DOHH2 (cell line): ENCODE data around the gene WDR73.

Source experiments
- CTCF ChIP-seq: fragments of 200-600 bp; sonication (generic); IDR thresholded peaks from one replicate; pipeline ENCODE4 v1.5.1; 2014; ENCODE audit warnings: antibody characterized with exemption, mild to moderate bottlenecking, low read depth, low read length; ENCODE audit not compliant: poor library complexity, severe bottlenecking
- EZH2phosphoT487 ChIP-seq: fragments of 200-600 bp; sonication (generic); IDR thresholded peaks from 2 replicates; pipeline ENCODE4 v1.6.1; 2017; ENCODE audit warnings: borderline replicate concordance, mild to moderate bottlenecking, antibody characterized with exemption, low read length, moderate library complexity, mixed read lengths

DNA sequence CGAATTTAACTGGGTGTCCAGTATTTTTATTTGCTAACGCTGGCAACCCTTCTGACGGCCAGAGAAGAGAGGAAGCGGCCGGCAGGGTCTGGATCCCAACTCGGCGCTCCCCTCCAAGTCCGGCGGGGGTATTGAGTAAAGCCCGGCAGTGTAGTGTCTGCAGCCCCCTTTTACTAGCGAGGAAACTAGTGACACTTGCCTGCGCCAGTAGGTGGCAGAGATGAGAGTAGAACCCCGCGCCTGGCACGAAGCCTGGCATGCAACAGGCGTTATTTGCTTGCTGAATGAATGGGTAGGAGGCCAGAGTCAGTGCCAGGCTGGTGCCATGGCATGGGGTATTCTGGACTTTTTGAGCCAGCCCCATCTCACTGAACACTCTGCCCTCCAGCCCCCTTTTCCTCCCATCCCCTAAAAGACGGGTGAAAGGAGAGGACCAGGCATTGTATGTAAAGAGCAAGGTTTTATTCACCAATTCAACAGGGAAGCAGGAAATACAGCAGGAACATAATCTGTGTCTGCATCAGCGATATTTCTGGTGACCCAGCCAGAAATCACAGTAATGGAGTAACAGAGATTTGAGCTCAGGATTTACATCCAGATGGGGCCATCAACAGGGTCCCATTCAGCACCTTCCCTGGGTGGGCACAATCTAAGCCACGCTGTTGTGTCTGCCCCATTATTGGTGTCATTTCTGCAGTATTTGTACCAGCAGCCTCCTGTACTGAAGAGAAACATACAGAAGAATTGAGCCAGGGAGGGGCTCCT is 788 bp upstream of the WDR73 start:
- peak; percentile 87 for TF ChIP-seq CTCF
- TF ChIP-seq EZH2phosphoT487: no peak
